ENCODE data around the gene PPP2R2C. TPM values are rescaled to one million over a fixed set of nuclear protein-coding genes. Genes with fewer than 3 reads are reported as not detected.

The PPP2R2C gene
- total RNA-seq, 1 experiment from 2014 or later: 8.1 TPM

DNA sequence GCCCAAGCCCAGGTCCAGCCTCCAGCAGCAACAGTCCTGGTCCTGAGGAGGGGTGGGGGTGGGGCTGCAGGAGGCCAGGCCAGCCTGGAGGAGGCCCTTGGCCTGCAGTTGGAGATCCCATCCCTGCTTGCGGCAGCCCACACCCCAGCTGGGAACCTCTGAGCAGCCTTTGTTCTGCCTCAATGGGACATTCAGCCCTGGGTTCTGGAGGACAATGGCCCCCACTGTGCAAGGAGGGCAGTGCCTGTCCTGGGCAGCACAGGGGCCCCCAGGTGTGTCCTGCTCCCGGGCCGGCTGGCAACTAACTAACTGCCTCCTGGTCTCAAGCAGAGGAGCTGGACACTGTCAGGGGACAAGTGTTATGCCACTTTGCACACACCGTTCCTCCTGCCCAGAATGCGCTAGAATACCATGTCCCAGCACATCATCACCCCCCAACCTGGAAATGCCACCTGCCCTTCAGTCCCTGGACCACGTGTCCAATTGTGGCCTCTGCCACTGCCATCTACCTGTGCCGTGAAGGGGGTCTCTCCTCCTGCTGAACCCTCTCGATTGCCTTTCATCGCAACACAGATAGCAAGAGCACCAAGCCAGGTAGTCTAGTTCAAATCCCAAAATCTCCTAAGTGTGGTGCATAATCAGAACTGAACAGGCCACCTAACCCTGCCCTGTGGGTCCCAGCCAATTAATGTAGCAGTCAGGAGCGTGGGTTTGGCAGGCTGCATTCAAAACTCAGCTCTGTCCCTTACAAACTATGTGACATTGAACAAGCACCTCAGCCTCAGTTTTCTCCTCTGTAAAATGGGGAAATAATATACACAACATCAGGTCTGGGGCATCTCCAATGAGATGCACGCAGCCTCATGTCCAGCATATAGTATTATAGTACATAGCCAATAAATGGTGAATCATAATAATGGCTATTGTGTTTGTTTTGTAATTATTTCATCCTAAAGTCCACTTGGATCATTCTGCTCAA lies 8.8 kb downstream of the PPP2R2C start:
- no peak overlapping the region for H3K4me3 Mint-ChIP-seq

More for the DNA sequence above, 8.8 kb downstream of the PPP2R2C start:
- no peak overlapping the region for H2BK120ac ChIP-seq (ENCODE audit: low read depth, low read length, poor library complexity, severe bottlenecking)
- no peak overlapping the region for H2BK5ac ChIP-seq (ENCODE audit: insufficient read length, low read length)
- no peak overlapping the region for H3K4ac ChIP-seq (ENCODE audit: low read depth, low read length)
- H3K27ac Mint-ChIP-seq: no peak overlapping the region; a peak in 1 of 7 replicates
- TF ChIP-seq, protein P1, sequence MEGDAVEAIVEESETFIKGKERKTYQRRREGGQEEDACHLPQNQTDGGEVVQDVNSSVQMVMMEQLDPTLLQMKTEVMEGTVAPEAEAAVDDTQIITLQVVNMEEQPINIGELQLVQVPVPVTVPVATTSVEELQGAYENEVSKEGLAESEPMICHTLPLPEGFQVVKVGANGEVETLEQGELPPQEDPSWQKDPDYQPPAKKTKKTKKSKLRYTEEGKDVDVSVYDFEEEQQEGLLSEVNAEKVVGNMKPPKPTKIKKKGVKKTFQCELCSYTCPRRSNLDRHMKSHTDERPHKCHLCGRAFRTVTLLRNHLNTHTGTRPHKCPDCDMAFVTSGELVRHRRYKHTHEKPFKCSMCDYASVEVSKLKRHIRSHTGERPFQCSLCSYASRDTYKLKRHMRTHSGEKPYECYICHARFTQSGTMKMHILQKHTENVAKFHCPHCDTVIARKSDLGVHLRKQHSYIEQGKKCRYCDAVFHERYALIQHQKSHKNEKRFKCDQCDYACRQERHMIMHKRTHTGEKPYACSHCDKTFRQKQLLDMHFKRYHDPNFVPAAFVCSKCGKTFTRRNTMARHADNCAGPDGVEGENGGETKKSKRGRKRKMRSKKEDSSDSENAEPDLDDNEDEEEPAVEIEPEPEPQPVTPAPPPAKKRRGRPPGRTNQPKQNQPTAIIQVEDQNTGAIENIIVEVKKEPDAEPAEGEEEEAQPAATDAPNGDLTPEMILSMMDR (conservative IDR thresholded peaks at IDR 0.05): no peak
- no peak overlapping the region for H2BK12ac ChIP-seq (ENCODE audit: insufficient read length, low read depth, low read length)
- H4K8ac ChIP-seq (replicated peaks; ENCODE audit: insufficient read length, low read depth, low read length): no peak overlapping the region
- peak; percentile 42 for DNase-seq
- H3K23me2 ChIP-seq (ENCODE audit: insufficient read length, low read depth, low read length, poor library complexity, severe bottlenecking): no peaks in the 10 kb centered on the region
- no peak overlapping the region for H3K14ac ChIP-seq (ENCODE audit: insufficient read depth, low read length)
- no peaks in the 10 kb centered on the region for H3K36me3 Mint-ChIP-seq (ENCODE audit: insufficient read depth in 1 of 3, low read depth in 3 of 3)
- peaks cover 18% of the 10 kb centered on the region in 2 experiments for H3K4me1 Mint-ChIP-seq
- H3K4me2 ChIP-seq (ENCODE audit: insufficient read depth, insufficient read length, low read length): no peak overlapping the region
- H2AFZ ChIP-seq (ENCODE audit: low read length): no peak overlapping the region
- H2BK20ac ChIP-seq (ENCODE audit: low read depth, low read length, poor library complexity, severe bottlenecking): no peak overlapping the region
- no CpG with 5 or more reads among the region's 11 CpGs for WGBS (ENCODE audit: extremely low coverage, insufficient read length, low lambda C conversion rate)
- H2AK5ac ChIP-seq (ENCODE audit: insufficient read length, low read length): no peak overlapping the region
- no peaks in the 10 kb centered on the region for H3K9me3 ChIP-seq (ENCODE audit: control insufficient read depth, low read depth, low read length)
- no peak overlapping the region for H4K5ac ChIP-seq (ENCODE audit: insufficient read length, low read depth, low read length)
- no peak overlapping the region for H3K56ac ChIP-seq (ENCODE audit: insufficient read length, low read depth, low read length)
- H2BK15ac ChIP-seq (ENCODE audit: low read depth, low read length): no peak overlapping the region
- no peak overlapping the region for H4K91ac ChIP-seq (ENCODE audit: insufficient read length, low read depth, low read length)
- H3K79me2 ChIP-seq (ENCODE audit: insufficient read depth, low read length): no peaks in the 10 kb centered on the region
- no peaks in the 10 kb centered on the region for H3K27me3 ChIP-seq (ENCODE audit: insufficient read depth, low read length)
- no peak overlapping the region for H3K23ac ChIP-seq (ENCODE audit: insufficient read length, low read depth, low read length)
- no peak overlapping the region for H3K27ac ChIP-seq (ENCODE audit: insufficient read length, low read depth, low read length)
- no peak overlapping the region for H3K9ac ChIP-seq (ENCODE audit: extremely low read depth, insufficient read length, low read length)
- no peaks in the 10 kb centered on the region for H3K79me1 ChIP-seq (ENCODE audit: insufficient read depth, low read depth, low read length, poor library complexity, severe bottlenecking)
- no peaks in the 10 kb centered on the region for H3K4me1 ChIP-seq (ENCODE audit: insufficient read depth, low read length)
- H3K18ac ChIP-seq (ENCODE audit: insufficient read length, low read depth, low read length): no peak overlapping the region
- no peak overlapping the region for H3T11ph ChIP-seq (ENCODE audit: low read length)
- no peaks in the 10 kb centered on the region for H4K20me1 ChIP-seq (ENCODE audit: control insufficient read depth, insufficient read depth, insufficient read length)
- peaks cover 23% of the 10 kb centered on the region for H3K27me3 Mint-ChIP-seq (ENCODE audit: low read depth)
- H3K9me3 Mint-ChIP-seq: no peaks in the 10 kb centered on the region; a peak in 2 of 5 replicates

All from H9 (cell line).